ENCODE results near the gene MT1B. TPM values are rescaled to one million over a fixed set of nuclear protein-coding genes. Genes with fewer than 3 reads are reported as not detected.

The MT1B gene
- total and polyA plus RNA-seq, 2 of the 13 experiments (the other 11 are each of a cell fraction or from before 2014, with no cell fraction given): 0.89 TPM; not detected in 1

DNA sequence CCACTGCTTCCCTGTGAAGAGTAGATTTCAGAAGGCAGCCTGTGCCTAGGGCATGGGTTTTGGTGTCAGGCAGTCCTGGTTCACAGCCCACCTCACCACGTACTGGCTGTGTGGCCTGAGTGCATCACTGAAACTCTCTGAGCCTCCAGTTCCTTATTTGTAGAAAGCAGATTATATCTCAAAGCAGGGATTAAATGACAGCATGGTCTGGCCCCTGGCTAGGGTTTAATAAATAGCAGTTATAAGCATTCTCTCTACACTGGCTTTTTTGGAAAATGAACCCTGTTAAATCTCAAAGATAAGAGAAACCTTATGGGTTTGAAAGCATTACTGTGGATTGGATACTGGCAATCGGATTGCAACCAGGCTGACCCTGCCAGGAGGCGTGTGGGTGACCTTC lies 22.2 kb upstream of the MT1B start:
- in situ Hi-C loops (cut with HindIII; ENCODE audit: extremely low pct_ligation_motif_present, low pct_unique_long_range_greater_than_20kb) (no loop called here), intact Hi-C loops (cut with micrococcal nuclease; ENCODE audit: unreplicated experiment) (no loop called here)
- no peaks in the 10 kb centered on the region for H3K79me2 ChIP-seq (ENCODE audit: insufficient read depth, low read length)
- BruUV-seq (replicated peaks): no TSS peak
- no peaks in the 10 kb centered on the region for H3K36me3 ChIP-seq (replicated peaks in 1 of 2; ENCODE audit: control insufficient read depth in 1 of 2, insufficient read depth in 2 of 2, low read length in 2 of 2)
- H3K4me2 ChIP-seq (ENCODE audit: low read depth, low read length): no peak overlapping the region
- no peak for ATAC-seq
- no peaks in the 10 kb centered on the region for H3K9me3 ChIP-seq (ENCODE audit: low read length)
- no peak overlapping the region for H2AFZ ChIP-seq (ENCODE audit: low read length)
- no peak overlapping the region for H3K27ac ChIP-seq (ENCODE audit: extremely low read length, insufficient read depth, low read length)
- peaks cover 6 to 67% of the 10 kb centered on the region in 2 experiments; a peak in 4 of 5 replicates for H3K27me3 ChIP-seq (ENCODE audit: control insufficient read depth in 1 of 2, insufficient read depth in 2 of 2, low read length in 2 of 2)
- no peak overlapping the region for H3K9ac ChIP-seq (ENCODE audit: insufficient read depth, low read depth, low read length)
- WGBS (ENCODE audit: low lambda C conversion rate): 10% methylated on average over 3 of the region's 3 CpGs
- no peak for FAIRE-seq
- no peak overlapping the region for H3K4me3 ChIP-seq (replicated peaks in 1 of 3; ENCODE audit: insufficient read depth in 1 of 3, low read depth in 2 of 3, low read length in 3 of 3)
- CTCF ChIA-PET (ENCODE audit: low intra/inter-chr PET ratio, low total read pairs): no interaction called here
- H3K4me1 ChIP-seq (ENCODE audit: insufficient read depth, low read length): peaks cover 51% of the 10 kb centered on the region
- no peak for DNase-seq (ENCODE audit: low spot score)
- no peaks in the 10 kb centered on the region for H4K20me1 ChIP-seq (ENCODE audit: insufficient read depth, low read length)
- POLR2A ChIA-PET: interaction anchor here (1.3 kb wide), 1 partner anchor 21 kb away, joined by 6 read pairs; the partner anchor contains the start of gene MT2A
- TF ChIP-seq FLYWCH1 (CRISPR knock-in tag; IDR thresholded peaks at IDR 0.05): no peak
- no peak for TF ChIP-seq ZFYVE20 (CRISPR knock-in tag; IDR thresholded peaks at IDR 0.05; ENCODE audit: borderline replicate concordance, low read depth)
- TF ChIP-seq NCOA5 (CRISPR knock-in tag; IDR thresholded peaks at IDR 0.05): no peak
- TF ChIP-seq NFE2 (CRISPR knock-in tag; IDR thresholded peaks at IDR 0.05): no peak
- TF ChIP-seq, protein P1, sequence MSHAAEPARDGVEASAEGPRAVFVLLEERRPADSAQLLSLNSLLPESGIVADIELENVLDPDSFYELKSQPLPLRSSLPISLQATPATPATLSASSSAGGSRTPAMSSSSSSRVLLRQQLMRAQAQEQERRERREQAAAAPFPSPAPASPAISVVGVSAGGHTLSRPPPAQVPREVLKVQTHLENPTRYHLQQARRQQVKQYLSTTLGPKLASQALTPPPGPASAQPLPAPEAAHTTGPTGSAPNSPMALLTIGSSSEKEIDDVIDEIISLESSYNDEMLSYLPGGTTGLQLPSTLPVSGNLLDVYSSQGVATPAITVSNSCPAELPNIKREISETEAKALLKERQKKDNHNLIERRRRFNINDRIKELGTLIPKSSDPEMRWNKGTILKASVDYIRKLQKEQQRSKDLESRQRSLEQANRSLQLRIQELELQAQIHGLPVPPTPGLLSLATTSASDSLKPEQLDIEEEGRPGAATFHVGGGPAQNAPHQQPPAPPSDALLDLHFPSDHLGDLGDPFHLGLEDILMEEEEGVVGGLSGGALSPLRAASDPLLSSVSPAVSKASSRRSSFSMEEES (CRISPR knock-in tag; IDR thresholded peaks at IDR 0.05): no peak
- TF ChIP-seq ZNF451 (CRISPR knock-in tag; IDR thresholded peaks at IDR 0.05): no peak
- TF ChIP-seq MEIS1 (CRISPR knock-in tag; IDR thresholded peaks at IDR 0.05; ENCODE audit: borderline replicate concordance): no peak
- TF ChIP-seq ZBTB10 (CRISPR knock-in tag; IDR thresholded peaks at IDR 0.05; ENCODE audit: borderline replicate concordance): no peak
- no peak for TF ChIP-seq ZBTB44 (CRISPR knock-in tag; IDR thresholded peaks at IDR 0.05)
- TF ChIP-seq, protein P2, sequence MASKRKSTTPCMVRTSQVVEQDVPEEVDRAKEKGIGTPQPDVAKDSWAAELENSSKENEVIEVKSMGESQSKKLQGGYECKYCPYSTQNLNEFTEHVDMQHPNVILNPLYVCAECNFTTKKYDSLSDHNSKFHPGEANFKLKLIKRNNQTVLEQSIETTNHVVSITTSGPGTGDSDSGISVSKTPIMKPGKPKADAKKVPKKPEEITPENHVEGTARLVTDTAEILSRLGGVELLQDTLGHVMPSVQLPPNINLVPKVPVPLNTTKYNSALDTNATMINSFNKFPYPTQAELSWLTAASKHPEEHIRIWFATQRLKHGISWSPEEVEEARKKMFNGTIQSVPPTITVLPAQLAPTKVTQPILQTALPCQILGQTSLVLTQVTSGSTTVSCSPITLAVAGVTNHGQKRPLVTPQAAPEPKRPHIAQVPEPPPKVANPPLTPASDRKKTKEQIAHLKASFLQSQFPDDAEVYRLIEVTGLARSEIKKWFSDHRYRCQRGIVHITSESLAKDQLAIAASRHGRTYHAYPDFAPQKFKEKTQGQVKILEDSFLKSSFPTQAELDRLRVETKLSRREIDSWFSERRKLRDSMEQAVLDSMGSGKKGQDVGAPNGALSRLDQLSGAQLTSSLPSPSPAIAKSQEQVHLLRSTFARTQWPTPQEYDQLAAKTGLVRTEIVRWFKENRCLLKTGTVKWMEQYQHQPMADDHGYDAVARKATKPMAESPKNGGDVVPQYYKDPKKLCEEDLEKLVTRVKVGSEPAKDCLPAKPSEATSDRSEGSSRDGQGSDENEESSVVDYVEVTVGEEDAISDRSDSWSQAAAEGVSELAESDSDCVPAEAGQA (IDR thresholded peaks at IDR 0.05; ENCODE audit: low read depth): no peak
- TF ChIP-seq, protein P2 (CRISPR knock-in tag; IDR thresholded peaks at IDR 0.05; ENCODE audit: borderline replicate concordance): no peak
- no peak for TF ChIP-seq HNRNPH1 (optimal IDR thresholded peaks at IDR 0.05; ENCODE audit: low read depth, low read length)
